ENCODE data around the gene ERMN. TPM values are rescaled to one million over a fixed set of nuclear protein-coding genes. Genes with fewer than 3 reads are reported as not detected.
"Not testable (repeated sequence)": the region's sequence is repeated elsewhere in the genome, so short reads cannot be mapped to it uniquely, and the experiment has no call there.

The ERMN gene
- polyA plus RNA-seq, 1 donor, result 0.05 TPM

DNA sequence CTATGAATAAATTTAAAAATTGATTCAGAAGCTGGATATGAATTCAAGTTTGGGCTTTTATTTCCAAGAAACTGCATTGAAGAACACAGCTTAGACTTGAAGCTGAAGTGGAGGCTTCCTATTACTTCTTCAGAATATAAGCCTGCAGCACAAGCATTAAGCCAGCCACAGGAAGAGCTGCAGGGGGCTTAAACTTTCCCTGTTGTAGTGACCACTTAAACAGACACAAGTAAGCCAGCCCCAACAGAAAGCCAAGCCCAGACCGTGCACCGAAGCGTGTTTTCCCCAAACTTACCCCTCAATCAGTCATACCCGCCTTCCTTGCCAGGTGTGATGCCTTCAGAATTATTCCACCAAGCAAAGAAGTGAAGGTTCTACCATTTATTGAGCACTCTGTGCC lies 28.7 kb downstream of the ERMN start:
- DNase-seq (ENCODE audit: low read depth), result no peak

- no peak for DNase-seq (ENCODE audit: low read depth)
Measured at GRCh38 chr2:157296490-157296889, 29.1 kb downstream of the ERMN start.

GRCh38 chr2:157292853-157293252 lies 32.8 kb downstream of the ERMN start:
- DNase-seq (ENCODE audit: low read depth), result no peak

GRCh38 chr2:157291018-157291417 lies 34.6 kb downstream of the ERMN start:
- DNase-seq (ENCODE audit: low read depth), result no peak

- no peak for DNase-seq (ENCODE audit: low read depth)
Measured at GRCh38 chr2:157290525-157290924, 35.1 kb downstream of the ERMN start.

DNA sequence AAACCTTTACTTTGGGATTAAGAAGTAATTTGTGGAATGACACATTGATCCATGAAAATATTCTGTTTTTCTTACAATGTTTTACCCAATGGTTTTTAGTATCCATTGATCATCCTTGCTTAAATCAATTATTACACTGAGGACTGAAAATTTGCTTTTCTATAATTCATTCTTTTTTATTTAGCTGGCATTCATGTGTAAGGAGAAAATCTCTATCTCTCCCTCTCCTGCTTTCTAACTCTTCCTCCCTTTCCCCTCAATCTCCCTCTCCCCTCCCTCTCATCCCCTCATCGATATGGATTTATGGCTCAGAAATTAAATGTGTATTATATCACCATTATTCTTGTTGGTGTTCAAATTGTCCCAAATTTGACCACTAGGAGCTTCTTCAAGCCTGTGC lies 38.5 kb downstream of the ERMN start:
- no peak for DNase-seq (ENCODE audit: low read depth)

DNA sequence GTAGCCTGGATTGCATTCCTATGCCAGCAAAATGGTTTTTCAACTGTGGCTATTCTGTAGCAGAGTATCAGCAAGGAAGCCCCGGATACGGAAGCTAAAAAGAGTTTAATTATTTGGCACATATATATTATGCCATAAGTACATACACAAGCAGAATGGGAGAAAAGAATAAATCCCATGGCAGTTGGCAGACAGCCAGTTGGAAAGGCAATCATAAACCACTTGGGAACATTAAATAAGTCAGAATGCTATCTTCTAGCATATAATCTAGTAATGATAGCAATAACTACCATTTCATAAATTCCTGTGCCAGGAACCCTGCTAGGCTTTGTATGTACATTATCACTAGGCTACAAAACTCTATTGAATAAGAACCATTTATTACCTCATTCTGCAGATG lies 42.2 kb downstream of the ERMN start:
- DNase-seq (ENCODE audit: low read depth), result no peak

GRCh38 chr2:157281316-157281715 lies 44.3 kb downstream of the ERMN start:
- DNase-seq (ENCODE audit: low read depth), result no peak

DNA sequence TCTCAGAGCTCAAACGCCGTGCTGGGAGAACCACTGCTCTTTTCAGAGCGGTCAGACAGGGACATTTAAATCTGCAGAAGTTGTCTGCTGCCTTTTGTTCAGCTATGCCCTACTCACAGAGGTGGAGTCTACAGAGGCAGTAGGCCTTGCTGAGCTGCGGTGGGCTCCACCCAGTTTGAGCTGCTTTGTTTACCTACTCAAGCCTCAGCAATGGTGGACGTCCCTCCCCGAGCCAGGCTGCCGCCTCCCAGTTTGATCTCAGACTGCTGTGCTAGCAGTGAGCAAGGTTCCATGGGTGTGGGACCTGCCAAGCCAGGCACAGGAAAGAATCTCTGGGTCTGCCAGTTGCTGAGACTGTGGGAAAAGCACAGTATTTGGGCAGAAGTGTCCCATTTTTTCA lies 46.3 kb downstream of the ERMN start:
- not testable (repeated sequence) for DNase-seq (ENCODE audit: low read depth)

- no peak for DNase-seq (ENCODE audit: low read depth)
Measured at GRCh38 chr2:157271590-157272203, 53.9 kb downstream of the ERMN start.

DNA sequence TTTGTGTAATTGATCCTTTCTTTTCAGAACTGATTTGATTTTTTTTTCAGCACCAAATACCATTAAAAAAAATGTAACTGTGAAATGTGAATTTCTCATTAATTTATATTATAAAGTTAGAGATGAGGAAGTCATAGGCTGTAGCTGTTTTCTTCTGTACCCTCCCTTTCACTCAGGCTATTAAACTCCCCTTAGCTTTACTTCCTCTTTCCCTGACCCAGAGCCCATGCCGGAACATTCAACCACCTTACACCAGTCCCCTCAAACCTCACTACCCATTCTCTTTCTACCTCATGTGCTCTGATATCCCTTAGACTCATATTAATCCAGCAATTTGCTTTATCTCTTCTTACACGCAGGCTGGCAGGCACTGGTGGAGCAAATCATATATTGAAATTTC lies 55.7 kb downstream of the ERMN start:
- DNase-seq (ENCODE audit: low read depth), result no peak

- DNase-seq (ENCODE audit: low read depth), result no peak
Measured at GRCh38 chr2:157269060-157269459, 56.6 kb downstream of the ERMN start.

Other genes with a start within 250 kb of the ERMN start
- gene GALNT5, start 68.1 kb downstream of the ERMN start, polyA plus RNA-seq (ENCODE audit: insufficient read length), result 1.9 TPM
- 0.62 TPM for gene CYTIP, start 118.3 kb upstream of the ERMN start, polyA plus RNA-seq (ENCODE audit: insufficient read length)

Data from forelimb muscle (tissue), 1 donor.